Cerebellar nuclear complex (tissue), 1 donor: Measurements from ENCODE around the gene RING1.

ENCODE experiments used
- DNase-seq, 2 experiments: peaks; one replicate each; lab custom pipeline; 2025; lab: John Stamatoyannopoulos, UW

Gene RING1

GRCh38 chr6:33171880-33172687, 36.2 kb upstream of the RING1 start:
- DNase-seq, result no peak

- DNase-seq, result no peak
Observed at GRCh38 chr6:33172688-33173534, 35.4 kb upstream of the RING1 start.

- DNase-seq, result no peak
Observed at GRCh38 chr6:33173535-33174180, 34.6 kb upstream of the RING1 start.

GRCh38 chr6:33174784-33175183, 33.5 kb upstream of the RING1 start:
- DNase-seq, result no peak

- DNase-seq, result no peak
Observed at GRCh38 chr6:33175436-33176069, 32.7 kb upstream of the RING1 start.

- DNase-seq, result no peak
Observed at GRCh38 chr6:33176906-33177305, 31.4 kb upstream of the RING1 start.

GRCh38 chr6:33177552-33178446, 30.5 kb upstream of the RING1 start:
- no peak for DNase-seq

GRCh38 chr6:33178755-33179475, 29.4 kb upstream of the RING1 start:
- DNase-seq, result no peak

GRCh38 chr6:33181141-33181540, 27.2 kb upstream of the RING1 start:
- no peak for DNase-seq

GRCh38 chr6:33183071-33183683, 25.1 kb upstream of the RING1 start:
- no peak for DNase-seq

GRCh38 chr6:33185190-33185589, 23.1 kb upstream of the RING1 start:
- DNase-seq, result no peak

GRCh38 chr6:33185654-33186187, 22.6 kb upstream of the RING1 start:
- DNase-seq, result no peak

GRCh38 chr6:33187809-33188208, 20.5 kb upstream of the RING1 start:
- no peak for DNase-seq

GRCh38 chr6:33189164-33189563, 19.1 kb upstream of the RING1 start:
- DNase-seq, result no peak

GRCh38 chr6:33189625-33190448, 18.5 kb upstream of the RING1 start:
- DNase-seq, result no peak

GRCh38 chr6:33190504-33191107, 17.7 kb upstream of the RING1 start:
- DNase-seq, result no peak

- DNase-seq, result no peak
Observed at GRCh38 chr6:33191383-33192104, 16.8 kb upstream of the RING1 start.
